Measurements from ENCODE around the gene CC2D1A.

Gene CC2D1A

GRCh38 chr19:13942023-13942684, 36.2 kb downstream of the CC2D1A start:
- no peak for DNase-seq

GRCh38 chr19:13946414-13946813, 40.4 kb downstream of the CC2D1A start:
- no peak for DNase-seq

DNA sequence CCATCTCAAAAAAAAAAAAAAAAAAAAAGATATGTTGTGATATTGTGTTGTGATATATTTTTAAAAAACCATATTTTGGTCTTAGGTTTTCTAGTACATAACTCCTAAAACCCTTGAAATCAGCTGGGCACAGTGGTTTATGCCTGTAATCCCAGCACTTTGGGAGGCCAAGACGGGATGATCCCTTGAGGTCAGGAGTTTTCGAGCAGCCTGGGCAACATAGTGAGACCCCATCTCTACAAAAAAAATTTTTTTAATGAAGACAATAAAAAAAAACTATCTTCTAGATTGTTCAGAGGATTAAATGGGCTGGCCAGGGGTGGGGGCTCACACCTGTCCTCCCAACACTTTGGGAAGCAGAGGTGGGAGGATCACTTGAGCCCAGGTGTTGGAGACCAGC, 45.0 kb downstream of the CC2D1A start:
- DNase-seq: no peak

- no peak for DNase-seq
Measured at GRCh38 chr19:13951799-13952153, 45.8 kb downstream of the CC2D1A start.

- DNase-seq: peak; percentile 100
Measured at GRCh38 chr19:13952154-13952930, 46.3 kb downstream of the CC2D1A start, which contains the start of gene DCAF15. Gene DCAF15 (plus strand): TSS chr19:13952509. CDS start chr19:13952513, 4 bp downstream.

DNA sequence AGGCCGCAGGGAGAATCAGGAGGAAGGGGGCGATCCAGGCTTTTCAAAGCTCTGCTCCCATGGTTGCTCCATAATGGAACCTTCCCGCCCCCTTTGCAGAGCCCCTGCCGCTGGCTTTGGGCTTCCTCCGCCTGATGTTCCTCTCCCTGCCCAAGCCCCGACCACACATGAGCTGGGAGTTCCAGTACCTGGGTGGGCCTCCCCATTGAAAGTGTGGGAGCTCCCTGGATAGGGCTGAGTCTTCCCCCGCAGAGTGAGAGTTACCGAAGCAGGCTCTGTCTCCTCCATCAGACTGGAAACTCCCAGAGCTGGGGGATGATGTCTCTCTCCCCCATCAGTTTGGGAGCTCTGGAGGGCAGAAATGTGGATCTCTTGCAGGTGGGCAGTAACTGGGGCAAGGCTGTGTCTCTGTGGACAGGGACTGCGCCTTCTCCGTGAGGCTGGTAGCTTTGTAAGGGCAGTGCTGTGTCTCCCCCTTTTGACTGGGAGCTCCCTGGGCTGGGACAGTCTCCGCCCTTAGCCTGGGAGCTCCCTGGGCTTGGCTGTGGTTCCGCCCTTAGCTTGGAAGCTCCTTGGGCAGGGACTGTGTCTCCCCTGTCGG, 47.0 kb downstream of the CC2D1A start:
- DNase-seq: no peak

DNA sequence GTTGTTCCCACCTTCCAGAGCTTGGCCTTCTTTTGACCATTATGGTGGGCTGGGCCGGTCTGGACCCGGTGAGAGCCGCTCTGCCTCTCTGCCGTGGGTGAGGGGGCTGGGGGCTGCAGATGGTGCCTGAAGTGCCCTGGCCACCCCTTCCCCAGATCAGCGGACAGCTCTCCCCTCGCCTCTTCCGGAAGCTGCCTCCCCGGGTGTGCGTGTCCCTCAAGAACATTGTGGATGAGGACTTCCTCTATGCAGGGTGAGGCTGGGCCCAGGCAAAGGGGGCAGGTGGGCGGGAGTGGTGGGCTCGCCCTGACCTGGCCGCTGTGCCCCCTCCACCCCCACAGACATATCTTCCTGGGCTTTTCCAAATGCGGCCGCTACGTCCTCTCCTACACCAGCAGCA, 48.2 kb downstream of the CC2D1A start:
- no peak for DNase-seq

- no peak for DNase-seq
Measured at GRCh38 chr19:13955662-13956364, 49.8 kb downstream of the CC2D1A start.

- DNase-seq: no peak
Measured at GRCh38 chr19:13956365-13956744, 50.4 kb downstream of the CC2D1A start.

DNA sequence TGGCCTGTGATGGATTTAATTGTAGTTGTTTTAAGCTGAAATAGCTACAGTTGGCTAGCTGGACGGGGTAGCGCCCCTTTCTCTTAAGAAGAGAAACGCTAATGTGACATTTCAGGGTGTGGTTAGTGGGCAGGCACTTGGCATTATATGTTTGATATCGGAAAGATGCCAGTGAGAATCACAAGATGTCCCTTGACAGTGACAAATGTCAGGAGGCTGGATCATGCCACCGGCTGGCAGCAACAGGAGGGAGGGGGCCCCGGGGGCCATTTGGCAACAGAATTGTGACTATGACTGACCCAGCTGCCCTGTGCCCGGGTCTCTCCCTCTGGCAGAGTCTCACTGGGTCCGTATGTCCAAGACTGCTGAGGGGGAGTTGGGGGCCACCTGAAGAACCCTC, 51.0 kb downstream of the CC2D1A start:
- DNase-seq: no peak

GRCh38 chr19:13958043-13958442, 52.0 kb downstream of the CC2D1A start:
- no peak for DNase-seq

GRCh38 chr19:13959141-13959961, 53.4 kb downstream of the CC2D1A start:
- no peak for DNase-seq

- DNase-seq: no peak
Measured at GRCh38 chr19:13959962-13960862, 54.2 kb downstream of the CC2D1A start.

- DNase-seq: no peak
Measured at GRCh38 chr19:13960863-13961784, 55.1 kb downstream of the CC2D1A start.

- no peak for DNase-seq
Measured at GRCh38 chr19:13961826-13962698, 56.1 kb downstream of the CC2D1A start.

GRCh38 chr19:13962699-13963602, 57.0 kb downstream of the CC2D1A start:
- no peak for DNase-seq

DNA sequence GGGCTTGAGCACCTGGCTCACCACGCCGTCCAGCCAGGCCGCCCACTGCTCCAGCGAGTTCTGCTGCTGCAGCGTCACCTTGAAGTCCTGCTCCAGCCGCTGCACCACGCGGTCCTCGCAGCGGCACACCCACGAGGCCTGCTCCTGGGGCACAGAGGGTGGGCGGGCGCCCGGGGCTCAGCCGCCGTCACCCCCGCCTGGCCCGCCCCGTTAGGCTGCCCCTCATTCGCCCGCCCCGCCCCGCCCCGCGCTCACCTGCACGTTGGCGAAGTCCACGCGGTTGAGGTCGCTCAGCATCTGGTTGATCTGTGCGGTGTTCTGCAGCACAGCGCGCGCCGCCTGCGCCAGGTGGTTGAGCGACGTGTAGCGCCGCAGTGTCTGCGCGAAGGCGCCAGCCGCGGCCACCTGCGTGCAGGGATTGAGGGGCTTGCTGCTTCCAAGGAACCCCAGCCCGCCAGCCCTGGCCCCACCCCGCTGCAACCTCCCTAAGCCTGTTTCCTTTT, 57.7 kb downstream of the CC2D1A start:
- DNase-seq: no peak

DNA sequence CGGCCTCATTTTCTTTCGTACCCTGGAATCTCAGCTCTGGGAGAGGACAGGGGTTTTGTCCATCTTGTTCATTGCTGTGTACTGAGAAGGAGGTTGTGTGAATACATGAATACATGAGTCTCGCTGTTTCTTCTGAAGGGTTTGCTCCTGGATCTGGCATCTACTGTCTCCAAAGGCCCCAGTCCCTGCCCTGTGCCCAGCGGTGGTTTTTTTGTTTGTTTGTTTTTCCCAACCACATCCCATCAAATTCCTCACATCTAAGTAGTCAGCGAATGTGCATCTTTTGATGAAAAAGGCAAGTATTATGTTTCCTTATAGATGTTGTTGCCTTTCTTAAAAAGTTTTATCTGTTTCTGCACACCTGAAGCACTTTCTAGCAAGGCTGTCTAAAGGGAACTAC, 58.8 kb downstream of the CC2D1A start:
- no peak for DNase-seq

All from CD4-positive, alpha-beta T cell treated with Interferon gamma for 1 hour (primary cell).